GM06990 (cell line): ENCODE measurements around the gene TNRC6C.
"Not testable (repeated sequence)": the region's sequence is repeated elsewhere in the genome, so short reads cannot be mapped to it uniquely, and the experiment has no call there.

Experiments used
- DNase-seq: peaks from one replicate; pipeline ENCODE4 v3.0.0-alpha.2; 2011; ENCODE audit not compliant: insufficient read length; ENCODE audit errors: extremely low read depth
- H3K27me3 ChIP-seq: replicated peaks from 2 replicates; pipeline ENCODE4 v1.6.0; 2011; ENCODE audit warnings: low read length; ENCODE audit not compliant: control insufficient read depth, insufficient read depth
- H3K36me3 ChIP-seq: 2 replicates; pipeline ENCODE4 v1.5.1; 2011; ENCODE audit warnings: low read length; ENCODE audit not compliant: control insufficient read depth, insufficient read depth
- H3K4me3 ChIP-seq: replicated peaks from 2 replicates; pipeline ENCODE4 v1.5.1; 2011; ENCODE audit warnings: low read depth, mild to moderate bottlenecking, control low read depth, low read length
- TF ChIP-seq, protein P1 (sequence below): IDR thresholded peaks from 2 replicates; pipeline ENCODE4 v1.5.1; 2011; ENCODE audit warnings: low read length, control low read depth, mild to moderate bottlenecking, inconsistent platforms; ENCODE audit not compliant: insufficient read depth, poor library complexity, severe bottlenecking

TNRC6C gene

GRCh38 chr17:78112518-78113471, 154.3 kb downstream of the TNRC6C start:
- Histone ChIP-seq H3K36me3 (peaks cover 54% of the 10 kb centered on the region), H3K4me3 (no peak overlapping the region), H3K27me3 (no peaks in the 10 kb centered on the region)
- TF ChIP-seq, protein P1, sequence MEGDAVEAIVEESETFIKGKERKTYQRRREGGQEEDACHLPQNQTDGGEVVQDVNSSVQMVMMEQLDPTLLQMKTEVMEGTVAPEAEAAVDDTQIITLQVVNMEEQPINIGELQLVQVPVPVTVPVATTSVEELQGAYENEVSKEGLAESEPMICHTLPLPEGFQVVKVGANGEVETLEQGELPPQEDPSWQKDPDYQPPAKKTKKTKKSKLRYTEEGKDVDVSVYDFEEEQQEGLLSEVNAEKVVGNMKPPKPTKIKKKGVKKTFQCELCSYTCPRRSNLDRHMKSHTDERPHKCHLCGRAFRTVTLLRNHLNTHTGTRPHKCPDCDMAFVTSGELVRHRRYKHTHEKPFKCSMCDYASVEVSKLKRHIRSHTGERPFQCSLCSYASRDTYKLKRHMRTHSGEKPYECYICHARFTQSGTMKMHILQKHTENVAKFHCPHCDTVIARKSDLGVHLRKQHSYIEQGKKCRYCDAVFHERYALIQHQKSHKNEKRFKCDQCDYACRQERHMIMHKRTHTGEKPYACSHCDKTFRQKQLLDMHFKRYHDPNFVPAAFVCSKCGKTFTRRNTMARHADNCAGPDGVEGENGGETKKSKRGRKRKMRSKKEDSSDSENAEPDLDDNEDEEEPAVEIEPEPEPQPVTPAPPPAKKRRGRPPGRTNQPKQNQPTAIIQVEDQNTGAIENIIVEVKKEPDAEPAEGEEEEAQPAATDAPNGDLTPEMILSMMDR: peak; percentile 96
- DNase-seq: peak; percentile 83

- no peak overlapping the region for H3K4me3 ChIP-seq
- peak; percentile 60 for DNase-seq
- peaks cover 58% of the 10 kb centered on the region for H3K36me3 ChIP-seq
- no peaks in the 10 kb centered on the region for H3K27me3 ChIP-seq
- TF ChIP-seq, protein P1: no peak
Observed at GRCh38 chr17:78113804-78114785, 155.6 kb downstream of the TNRC6C start.

- TF ChIP-seq, protein P1: no peak
- no peak overlapping the region for H3K4me3 ChIP-seq
- H3K27me3 ChIP-seq: no peaks in the 10 kb centered on the region
- DNase-seq: no peak
- H3K36me3 ChIP-seq: peaks cover 58% of the 10 kb centered on the region
Observed at GRCh38 chr17:78114831-78115723, 156.6 kb downstream of the TNRC6C start.

DNA sequence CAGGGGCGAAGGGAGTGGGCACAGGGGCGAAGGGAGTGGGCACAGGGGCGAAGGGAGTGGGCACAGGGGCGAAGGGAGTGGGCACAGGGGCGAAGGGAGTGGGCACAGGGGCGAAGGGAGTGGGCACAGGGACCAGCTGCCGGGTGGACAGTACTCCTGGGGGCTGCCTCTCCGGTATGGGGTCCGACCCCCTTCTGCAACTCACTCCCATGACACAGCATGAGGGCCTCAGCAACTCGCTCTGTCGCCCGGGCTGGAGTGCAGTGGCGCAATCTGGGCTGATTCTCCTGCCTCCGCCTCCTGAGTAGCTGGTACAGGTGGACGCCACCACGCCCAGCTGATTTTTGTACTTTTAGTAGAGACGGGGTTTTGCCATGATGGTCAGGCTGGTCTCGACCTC, 157.3 kb downstream of the TNRC6C start:
- H3K4me3 ChIP-seq, DNase-seq, H3K27me3 ChIP-seq: not testable (repeated sequence)
- peaks cover 55% of the 10 kb centered on the region for H3K36me3 ChIP-seq

DNA sequence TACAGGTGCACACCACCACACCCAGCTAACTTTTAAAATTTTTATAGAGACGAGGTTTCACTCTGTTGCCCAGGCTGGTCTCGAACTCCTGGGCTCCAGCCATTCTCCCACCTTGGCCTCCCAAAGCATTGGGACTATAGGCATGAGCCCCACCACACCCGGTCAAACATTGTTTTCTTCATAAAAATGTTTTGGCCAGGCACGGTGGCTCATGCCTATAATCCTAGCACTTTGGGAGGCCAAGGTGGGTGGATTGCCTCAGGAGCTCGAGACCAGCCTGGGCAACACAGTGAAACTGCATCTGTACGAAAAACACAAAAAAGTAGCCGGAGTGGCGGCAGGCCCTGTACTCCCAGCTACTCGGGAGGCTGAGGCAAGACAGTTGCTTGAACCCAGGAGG, 157.9 kb downstream of the TNRC6C start:
- TF ChIP-seq, protein P1: no peak
- no peak for DNase-seq
- H3K4me3 ChIP-seq: no peak overlapping the region
- peaks cover 53% of the 10 kb centered on the region for H3K36me3 ChIP-seq
- H3K27me3 ChIP-seq: no peaks in the 10 kb centered on the region
